Fibroblast of lung (primary cell): ENCODE results near the gene PDCD2L. TPM values are rescaled to one million over a fixed set of nuclear protein-coding genes. Genes with fewer than 3 reads are reported as not detected.
"Not testable (repeated sequence)": the region's sequence is repeated elsewhere in the genome, so short reads cannot be mapped to it uniquely, and the experiment has no call there.

Experiments
- DNase-seq, 2 donors: peaks; one replicate each; pipeline versions ENCODE4 v3.0.0 to v3.0.0-alpha.2; 2010; ENCODE audit warnings: low read depth in 2 of 2
- H2AFZ ChIP-seq: 2 replicates; pipeline ENCODE4 v1.5.1; 2012; ENCODE audit warnings: low read length, control low read depth, inconsistent platforms
- H3K27ac ChIP-seq: 2 replicates; pipeline ENCODE4 v1.5.1; 2011; ENCODE audit warnings: low read length, control low read depth; ENCODE audit not compliant: insufficient read depth
- H3K27me3 ChIP-seq: 2 replicates; pipeline ENCODE4 v1.5.1; 2011; ENCODE audit warnings: mild to moderate bottlenecking, low read length; ENCODE audit not compliant: control insufficient read depth, insufficient read depth
- H3K36me3 ChIP-seq: 2 replicates; pipeline ENCODE4 v1.5.1; 2011; ENCODE audit warnings: low read length; ENCODE audit not compliant: control insufficient read depth, insufficient read depth
- H3K4me1 ChIP-seq: 2 replicates; pipeline ENCODE4 v1.5.1; 2011; ENCODE audit warnings: low read length; ENCODE audit not compliant: control insufficient read depth, insufficient read depth; ENCODE audit errors: extremely low read depth
- H3K4me2 ChIP-seq: 2 replicates; pipeline ENCODE4 v1.5.1; 2011; ENCODE audit warnings: low read length, control low read depth; ENCODE audit not compliant: insufficient read depth; ENCODE audit errors: extremely low read depth
- H3K4me3 ChIP-seq, 4 experiments: fragments of 200-600 bp in 1 of 4; sonication (generic) in 1 of 4; replicated peaks in 1 of 4; 2 replicates each; pipeline ENCODE4 v1.5.1; 2011 to 2016; ENCODE audit warnings: low read length in 4 of 4, low read depth in 3 of 4, mild to moderate bottlenecking in 3 of 4, control low read depth in 2 of 4, inconsistent platforms in 1 of 4, mixed read lengths in 1 of 4; ENCODE audit not compliant: insufficient read depth in 1 of 4; ENCODE audit errors: control extremely low read depth in 1 of 4
- H3K79me2 ChIP-seq: 2 replicates; pipeline ENCODE4 v1.5.1; 2012; ENCODE audit warnings: mild to moderate bottlenecking, low read length, inconsistent platforms; ENCODE audit not compliant: control insufficient read depth, insufficient read depth
- H3K9ac ChIP-seq: 2 replicates; pipeline ENCODE4 v1.5.1; 2011; ENCODE audit warnings: mild to moderate bottlenecking, low read length, control low read depth; ENCODE audit not compliant: insufficient read depth
- H3K9me3 ChIP-seq: 2 replicates; pipeline ENCODE4 v1.5.1; 2012; ENCODE audit warnings: low read depth, low read length; ENCODE audit not compliant: control insufficient read depth, insufficient read depth
- H4K20me1 ChIP-seq: 2 replicates; pipeline ENCODE4 v1.5.1; 2011; ENCODE audit warnings: low read length; ENCODE audit not compliant: control insufficient read depth, insufficient read depth; ENCODE audit errors: extremely low read depth
- CTCF ChIP-seq, 2 donors: IDR thresholded peaks in 1 of 2; conservative IDR thresholded peaks in 1 of 2; 1 replicate in 1 of 2; 2 replicates in 1 of 2; pipeline ENCODE4 v1.5.1; 2011 to 2012; ENCODE audit warnings: low read length in 2 of 2, control low read depth in 1 of 2, inconsistent platforms in 1 of 2, low read depth in 1 of 2, mild to moderate bottlenecking in 1 of 2
- EZH2 ChIP-seq: IDR thresholded peaks from 2 replicates; pipeline ENCODE4 v1.5.1; 2012; ENCODE audit warnings: low read length, control low read depth, mild to moderate bottlenecking; ENCODE audit errors: missing control alignments
- polyA plus RNA-seq, 2 donors: library from polyadenylated mRNA; depleted of rRNA in 1 of 2; stranded (reverse) in 1 of 2; unstranded in 1 of 2; fragments of >200 nt; gene quantifications; 2 replicates each; pipeline ENCODE4 v1.2.1, GENCODE V29; 2011 to 2012; ENCODE audit warnings: missing spikeins in 1 of 2
- total RNA-seq: library from RNA; depleted of rRNA; stranded (reverse); fragments of >200 nt; gene quantifications from 2 replicates; pipeline ENCODE4 v1.2.1, GENCODE V29; 2014

PDCD2L gene
- total and polyA plus RNA-seq, 2 donors (not counting 1 experiment from before 2014, with no cell fraction given), result 8.9 to 12.2 TPM

GRCh38 chr19:34468409-34468808, 64.2 kb downstream of the PDCD2L start:
- Histone ChIP-seq H4K20me1 (no peaks in the 10 kb centered on the region), H3K4me1 (no peaks in the 10 kb centered on the region), H3K9me3 (no peaks in the 10 kb centered on the region), H3K79me2 (peaks cover 2% of the 10 kb centered on the region), H3K27ac (no peak overlapping the region), H3K36me3 (peaks cover 13% of the 10 kb centered on the region), H3K9ac (no peak overlapping the region), H2AFZ (no peak overlapping the region), H3K27me3 (no peaks in the 10 kb centered on the region), H3K4me2 (no peak overlapping the region), H3K4me3 (no peak overlapping the region)
- TF ChIP-seq CTCF (conservative IDR thresholded peaks at IDR 0.05 in 1 of 2, IDR thresholded peaks at IDR 0.05 in 1 of 2; ENCODE audit: low read depth in 1 of 2, low read length in 2 of 2) (no peak), EZH2 (no peak)
- DNase-seq, result no peak

- not testable (repeated sequence) for H2AFZ ChIP-seq, H3K27ac ChIP-seq, H3K4me2 ChIP-seq, H3K79me2 ChIP-seq, H3K4me3 ChIP-seq, H3K27me3 ChIP-seq, H3K9ac ChIP-seq, H3K9me3 ChIP-seq, DNase-seq, H3K4me1 ChIP-seq, H4K20me1 ChIP-seq
- H3K36me3 ChIP-seq, result peaks cover 13% of the 10 kb centered on the region
Observed at GRCh38 chr19:34469026-34469425, 64.8 kb downstream of the PDCD2L start.

- H3K27ac ChIP-seq, result no peak overlapping the region
- H3K36me3 ChIP-seq, result peaks cover 9% of the 10 kb centered on the region
Observed at GRCh38 chr19:34471906-34472700, 67.9 kb downstream of the PDCD2L start.

More at GRCh38 chr19:34471906-34472700, 67.9 kb downstream of the PDCD2L start:
- DNase-seq, result no peak
- TF ChIP-seq EZH2, result no peak
- TF ChIP-seq CTCF (conservative IDR thresholded peaks at IDR 0.05 in 1 of 2, IDR thresholded peaks at IDR 0.05 in 1 of 2; ENCODE audit: low read depth in 1 of 2, low read length in 2 of 2), result no peak
- Histone ChIP-seq H3K4me3 (no peak overlapping the region), H3K4me1 (peaks cover 11% of the 10 kb centered on the region), H4K20me1 (no peaks in the 10 kb centered on the region), H3K27me3 (no peaks in the 10 kb centered on the region), H2AFZ (no peak overlapping the region), H3K9ac (no peak overlapping the region), H3K4me2 (no peak overlapping the region), H3K79me2 (no peaks in the 10 kb centered on the region), H3K9me3 (no peaks in the 10 kb centered on the region)
